Subcutaneous abdominal adipose tissue (tissue), 5 donors: ENCODE data around the gene SAMD11.

Source experiments
- H3K27ac ChIP-seq: one replicate; pipeline ENCODE4 v1.7.0; 2013; ENCODE audit warnings: low read depth, mild to moderate bottlenecking, inconsistent platforms, low read length, moderate library complexity
- H3K27me3 ChIP-seq, 5 donors: one replicate each; pipeline ENCODE4 v1.7.0; 2013; ENCODE audit warnings: low read length in 5 of 5, inconsistent platforms in 1 of 5; ENCODE audit not compliant: control insufficient read depth in 5 of 5, insufficient read depth in 4 of 5
- H3K36me3 ChIP-seq, 5 donors: one replicate each; pipeline ENCODE4 v1.7.0; 2013; ENCODE audit warnings: low read length in 5 of 5; ENCODE audit not compliant: control insufficient read depth in 5 of 5, insufficient read depth in 5 of 5
- H3K4me1 ChIP-seq, 5 donors: one replicate each; pipeline ENCODE4 v1.7.0; 2013; ENCODE audit warnings: low read length in 5 of 5, mild to moderate bottlenecking in 3 of 5, moderate library complexity in 1 of 5; ENCODE audit not compliant: control insufficient read depth in 5 of 5, insufficient read depth in 5 of 5
- H3K4me3 ChIP-seq, 5 donors: one replicate each; pipeline ENCODE4 v1.7.0; 2013; ENCODE audit warnings: low read length in 5 of 5, low read depth in 1 of 5
- H3K9ac ChIP-seq, 5 donors: one replicate each; pipeline ENCODE4 v1.7.0; 2013; ENCODE audit warnings: low read length in 5 of 5, mild to moderate bottlenecking in 4 of 5, moderate library complexity in 3 of 5
- H3K9me3 ChIP-seq, 5 donors: one replicate each; pipeline ENCODE4 v1.7.0; 2013; ENCODE audit warnings: low read length in 5 of 5; ENCODE audit not compliant: control insufficient read depth in 5 of 5
- donor health status: healthy.
- donor health status: healthy.
- donor health status: healthy.
- donor health status: healthy.
- donor health status: healthy.

SAMD11 gene

GRCh38 chr1:939511-940106 lies 15.9 kb downstream of the SAMD11 start:
- Histone ChIP-seq H3K9ac (no peak overlapping the region), H3K4me3 (peak overlapping the region in 2 of 5 donors; percentile 15 to 26), H3K27ac (no peak overlapping the region), H3K36me3 (peaks cover 0 to 2% (median 0%) of the 10 kb centered on the region in 5 donors), H3K27me3 (peaks cover 56 to 68% (median 61%) of the 10 kb centered on the region in 5 donors), H3K9me3 (no peaks in the 10 kb centered on the region), H3K4me1 (peaks cover 0 to 37% (median 28%) of the 10 kb centered on the region in 5 donors)

- Histone ChIP-seq H3K27ac (no peak overlapping the region), H3K4me3 (peak overlapping the region in 4 of 5 donors; percentile 27 to 61 (median 46)), H3K4me1 (peaks cover 0 to 34% (median 28%) of the 10 kb centered on the region in 5 donors)
Observed at GRCh38 chr1:940107-941014, 16.6 kb downstream of the SAMD11 start.

GRCh38 chr1:941015-941587 lies 17.4 kb downstream of the SAMD11 start:
- H3K9ac ChIP-seq = no peak overlapping the region
- H3K4me3 ChIP-seq = peak overlapping the region in 2 of 5 donors; percentile 48 to 61
- H3K27me3 ChIP-seq = peaks cover 47 to 56% (median 52%) of the 10 kb centered on the region in 5 donors
- H3K9me3 ChIP-seq = no peaks in the 10 kb centered on the region
- peaks cover 0 to 17% (median 13%) of the 10 kb centered on the region in 5 donors for H3K36me3 ChIP-seq
- H3K4me1 ChIP-seq = peaks cover 0 to 28% (median 22%) of the 10 kb centered on the region in 5 donors
- H3K27ac ChIP-seq = no peak overlapping the region

More at GRCh38 chr1:940107-941014, 16.6 kb downstream of the SAMD11 start:
- Histone ChIP-seq H3K27me3 (peaks cover 54 to 62% (median 56%) of the 10 kb centered on the region in 5 donors), H3K9ac (no peak overlapping the region), H3K36me3 (peaks cover 0 to 10% (median 5%) of the 10 kb centered on the region in 5 donors), H3K9me3 (no peaks in the 10 kb centered on the region)

DNA sequence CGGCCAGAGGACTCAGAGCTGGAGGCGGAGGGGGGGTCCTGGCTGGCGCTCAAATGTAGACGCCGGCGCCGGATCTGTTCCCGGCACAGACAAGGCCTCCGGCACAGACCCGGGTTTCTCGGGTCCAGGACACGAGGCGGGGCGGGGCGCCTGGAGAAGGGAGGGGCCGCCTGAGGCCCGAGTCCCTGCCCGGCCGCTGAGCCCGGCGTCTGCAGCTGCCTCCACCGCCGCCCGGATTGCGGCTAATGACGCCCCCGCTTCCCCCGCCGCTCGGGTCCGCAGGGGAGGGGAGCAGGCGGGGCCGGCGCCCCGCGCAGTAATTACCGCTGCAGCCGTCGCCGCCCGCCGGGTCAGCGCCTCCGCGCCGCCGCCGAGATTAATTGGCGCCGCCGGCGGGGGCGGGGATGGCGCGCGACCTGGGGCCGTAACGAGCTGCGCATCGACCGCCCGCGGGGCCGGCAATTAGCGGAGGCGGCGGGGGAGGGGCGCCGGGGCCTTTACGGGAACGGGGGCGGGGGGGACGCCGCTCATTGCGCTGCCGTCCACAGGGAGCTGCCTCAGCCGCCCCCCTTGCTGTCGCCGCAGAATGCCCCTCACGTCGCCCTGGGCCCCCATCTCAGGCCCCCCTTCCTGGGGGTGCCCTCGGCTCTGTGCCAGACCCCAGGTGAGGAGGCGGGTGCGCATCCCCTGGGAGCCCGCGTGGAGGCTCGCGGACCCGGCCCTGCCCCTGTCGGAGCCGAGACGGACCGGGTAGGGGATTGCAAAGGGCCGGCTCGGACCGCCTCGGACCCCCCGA lies 18.1 kb downstream of the SAMD11 start:
- peaks cover 41 to 50% (median 47%) of the 10 kb centered on the region in 5 donors for H3K27me3 ChIP-seq
- peak overlapping the region in 1 of 5 donors; percentile 61 for H3K4me3 ChIP-seq
- no peaks in the 10 kb centered on the region for H3K9me3 ChIP-seq
- no peak overlapping the region for H3K9ac ChIP-seq
- H3K36me3 ChIP-seq = peaks cover 0 to 23% (median 20%) of the 10 kb centered on the region in 5 donors
- peaks cover 0 to 28% (median 22%) of the 10 kb centered on the region in 5 donors for H3K4me1 ChIP-seq
- H3K27ac ChIP-seq = no peak overlapping the region

DNA sequence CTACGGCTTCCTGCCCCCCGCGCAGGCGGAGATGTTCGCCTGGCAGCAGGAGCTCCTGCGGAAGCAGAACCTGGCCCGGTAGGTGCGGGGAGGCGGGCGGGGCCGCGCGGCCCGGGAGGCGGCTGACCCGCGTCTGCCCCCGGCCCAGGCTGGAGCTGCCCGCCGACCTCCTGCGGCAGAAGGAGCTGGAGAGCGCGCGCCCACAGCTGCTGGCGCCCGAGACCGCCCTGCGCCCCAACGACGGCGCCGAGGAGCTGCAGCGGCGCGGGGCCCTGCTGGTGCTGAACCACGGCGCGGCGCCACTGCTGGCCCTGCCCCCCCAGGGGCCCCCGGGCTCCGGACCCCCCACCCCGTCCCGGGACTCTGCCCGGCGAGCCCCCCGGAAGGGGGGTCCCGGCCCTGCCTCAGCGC lies 18.7 kb downstream of the SAMD11 start:
- no peak overlapping the region for H3K4me3 ChIP-seq
- H3K9me3 ChIP-seq = no peaks in the 10 kb centered on the region
- peaks cover 0 to 28% (median 26%) of the 10 kb centered on the region in 5 donors for H3K36me3 ChIP-seq
- peaks cover 0 to 28% (median 22%) of the 10 kb centered on the region in 5 donors for H3K4me1 ChIP-seq
- no peak overlapping the region for H3K27ac ChIP-seq
- H3K27me3 ChIP-seq = peaks cover 41 to 46% (median 44%) of the 10 kb centered on the region in 5 donors
- H3K9ac ChIP-seq = no peak overlapping the region

- Histone ChIP-seq H3K9me3 (no peaks in the 10 kb centered on the region), H3K9ac (no peak overlapping the region), H3K27ac (no peak overlapping the region), H3K4me3 (no peak overlapping the region), H3K36me3 (peaks cover 0 to 34% (median 32%) of the 10 kb centered on the region in 5 donors), H3K27me3 (peaks cover 37 to 41% (median 40%) of the 10 kb centered on the region in 5 donors), H3K4me1 (peaks cover 0 to 28% (median 22%) of the 10 kb centered on the region in 5 donors)
Observed at GRCh38 chr1:942864-943533, 19.3 kb downstream of the SAMD11 start.

DNA sequence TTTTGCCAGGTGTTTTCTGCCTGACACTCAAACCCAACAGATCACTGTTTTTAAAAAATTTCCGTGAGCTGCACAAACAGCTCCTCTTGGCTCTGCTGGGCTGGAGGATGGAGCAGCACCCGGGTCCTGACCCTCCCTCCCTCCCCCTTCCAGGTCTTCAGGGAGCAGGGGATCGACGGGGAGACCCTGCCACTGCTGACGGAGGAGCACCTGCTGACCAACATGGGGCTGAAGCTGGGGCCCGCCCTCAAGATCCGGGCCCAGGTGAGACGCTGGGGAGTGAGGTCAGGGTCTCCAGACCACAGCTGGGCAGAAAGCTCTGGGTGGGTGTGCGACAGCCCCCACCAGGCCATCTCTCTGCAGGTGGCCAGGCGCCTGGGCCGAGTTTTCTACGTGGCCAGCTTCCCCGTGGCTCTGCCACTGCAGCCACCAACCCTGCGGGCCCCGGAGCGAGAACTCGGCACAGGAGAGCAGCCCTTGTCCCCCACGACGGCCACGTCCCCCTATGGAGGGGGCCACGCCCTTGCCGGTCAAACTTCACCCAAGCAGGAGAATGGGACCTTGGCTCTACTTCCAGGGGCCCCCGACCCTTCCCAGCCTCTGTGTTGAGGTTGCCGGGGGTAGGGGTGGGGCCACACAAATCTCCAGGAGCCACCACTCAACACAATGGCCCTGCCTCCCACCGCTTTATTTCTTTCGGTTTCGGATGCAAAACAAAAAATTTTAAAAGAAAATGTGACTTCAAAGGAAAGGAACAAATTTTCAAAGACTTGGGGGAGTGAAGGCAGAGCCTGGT lies 20.0 kb downstream of the SAMD11 start:
- no peak overlapping the region for H3K9ac ChIP-seq
- no peak overlapping the region for H3K4me3 ChIP-seq
- peaks cover 0 to 28% (median 22%) of the 10 kb centered on the region in 5 donors for H3K4me1 ChIP-seq
- H3K27ac ChIP-seq = no peak overlapping the region
- no peaks in the 10 kb centered on the region for H3K9me3 ChIP-seq
- peaks cover 0 to 42% (median 39%) of the 10 kb centered on the region in 5 donors for H3K36me3 ChIP-seq
- peaks cover 29 to 34% (median 33%) of the 10 kb centered on the region in 5 donors for H3K27me3 ChIP-seq

DNA sequence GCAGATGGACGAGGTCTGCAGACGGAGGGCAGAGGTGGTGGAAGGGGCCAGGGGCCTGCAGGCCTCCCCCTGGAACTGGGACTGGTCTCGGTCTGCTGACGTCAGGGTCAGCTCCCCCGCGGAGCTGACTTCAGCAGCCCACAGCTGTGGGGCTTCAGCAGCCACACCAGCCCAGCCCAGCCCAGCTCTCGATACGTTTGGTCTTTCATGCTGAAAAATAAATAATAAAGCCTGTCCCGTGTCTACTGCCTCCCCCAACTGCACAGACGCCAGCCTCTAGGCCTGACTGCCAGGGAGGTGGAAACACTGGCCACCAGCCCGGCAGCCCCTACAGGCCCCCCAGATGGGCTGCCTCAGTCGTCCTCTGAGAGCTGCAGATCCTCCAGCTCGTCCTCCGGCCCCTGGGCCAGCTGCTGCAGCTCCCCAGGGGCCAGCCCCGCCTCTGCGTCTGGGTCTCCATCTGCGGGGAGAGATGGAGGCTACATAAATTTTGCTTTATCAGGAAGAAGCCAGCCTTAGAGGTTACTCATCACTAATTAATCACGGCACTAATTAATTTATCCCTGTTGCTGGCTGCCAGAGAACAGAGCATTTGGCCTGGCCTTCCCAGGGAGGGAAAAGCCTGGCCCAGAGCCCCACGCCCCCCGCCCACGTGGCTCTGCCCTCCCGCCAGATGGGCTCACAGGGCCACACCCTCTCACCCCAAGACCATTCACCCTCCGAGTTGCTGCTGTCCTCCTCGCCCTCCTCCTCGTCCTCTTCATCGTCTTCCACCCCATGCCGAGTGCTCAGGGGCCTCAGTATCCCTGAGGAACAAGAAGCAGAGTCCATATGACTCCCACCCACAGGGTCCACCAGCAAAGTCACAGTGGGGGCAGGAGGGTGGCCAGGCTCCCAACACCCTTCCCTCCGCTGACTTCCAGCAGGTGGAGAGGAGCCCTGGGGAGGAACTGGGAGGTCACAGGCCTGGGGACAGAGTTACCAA lies 20.9 kb downstream of the SAMD11 start:
- Histone ChIP-seq H3K9ac (no peak overlapping the region), H3K4me3 (no peak overlapping the region), H3K27me3 (peaks cover 20 to 25% (median 24%) of the 10 kb centered on the region in 5 donors), H3K9me3 (no peaks in the 10 kb centered on the region), H3K27ac (no peak overlapping the region), H3K36me3 (peaks cover 0 to 50% (median 48%) of the 10 kb centered on the region in 5 donors), H3K4me1 (peaks cover 0 to 26% (median 21%) of the 10 kb centered on the region in 5 donors)
